Neural progenitor cell (in vitro differentiated cells): ENCODE data around the gene COLEC11. TPM values are rescaled to one million over a fixed set of nuclear protein-coding genes. Genes with fewer than 3 reads are reported as not detected.

Source experiments
- DNase-seq: peaks from one replicate; pipeline ENCODE4 v3.0.0-alpha.2; 2016; ENCODE audit warnings: low spot score
- H2AFZ ChIP-seq: fragments of 200-600 bp; sonication (generic); replicated peaks from 2 replicates; pipeline ENCODE4 v1.6.1; 2016; ENCODE audit warnings: antibody characterized with exemption
- H3F3A ChIP-seq: fragments of 200-600 bp; sonication (generic); 2 replicates; pipeline ENCODE4 v1.6.1; 2016; ENCODE audit warnings: antibody characterized with exemption, low read depth
- H3K27ac ChIP-seq: fragments of 200-600 bp; sonication (generic); 2 replicates; pipeline ENCODE4 v1.5.1; 2016; ENCODE audit warnings: mild to moderate bottlenecking
- H3K27me3 ChIP-seq: fragments of 200-600 bp; sonication (generic); 2 replicates; pipeline ENCODE4 v1.6.1; 2016; ENCODE audit warnings: mild to moderate bottlenecking, moderate library complexity
- H3K36me3 ChIP-seq: fragments of 200-600 bp; sonication (generic); 2 replicates; pipeline ENCODE4 v1.5.1; 2016
- H3K4me1 ChIP-seq: fragments of 200-600 bp; sonication (generic); 2 replicates; pipeline ENCODE4 v1.6.1; 2016; ENCODE audit warnings: mixed run types
- H3K4me2 ChIP-seq: fragments of 200-600 bp; sonication (generic); 2 replicates; pipeline ENCODE4 v1.6.1; 2016
- H3K4me3 ChIP-seq: fragments of 200-600 bp; sonication (generic); 2 replicates; pipeline ENCODE4 v1.5.1; 2016
- H3K79me2 ChIP-seq: fragments of 200-600 bp; sonication (generic); 2 replicates; pipeline ENCODE4 v1.6.1; 2016; ENCODE audit warnings: low read depth
- H3K9ac ChIP-seq: fragments of 200-600 bp; sonication (generic); 2 replicates; pipeline ENCODE4 v1.6.1; 2016
- H3K9me3 ChIP-seq: fragments of 200-600 bp; sonication (generic); 2 replicates; pipeline ENCODE4 v1.5.1; 2016; ENCODE audit warnings: low read depth
- H4K20me1 ChIP-seq: fragments of 200-600 bp; sonication (generic); 2 replicates; pipeline ENCODE4 v1.6.1; 2016; ENCODE audit warnings: low read depth
- H3K27ac Mint-ChIP-seq: 3 replicates; pipeline ENCODE4 v1.8.0; 2021; ENCODE audit warnings: mixed read lengths
- H3K27me3 Mint-ChIP-seq: 2 replicates; pipeline ENCODE4 v1.8.0; 2022; ENCODE audit warnings: low read depth, mild to moderate bottlenecking, inconsistent platforms, moderate library complexity, mixed read lengths; ENCODE audit not compliant: insufficient read depth
- H3K36me3 Mint-ChIP-seq: 3 replicates; pipeline ENCODE4 v1.8.0; 2021; ENCODE audit warnings: mixed read lengths
- H3K4me1 Mint-ChIP-seq: 3 replicates; pipeline ENCODE4 v1.8.0; 2021; ENCODE audit warnings: mixed read lengths
- H3K4me3 Mint-ChIP-seq: 3 replicates; pipeline ENCODE4 v1.8.0; 2021; ENCODE audit warnings: mild to moderate bottlenecking, moderate library complexity, mixed read lengths
- H3K9me3 Mint-ChIP-seq: 3 replicates; pipeline ENCODE4 v1.8.0; 2020; ENCODE audit warnings: mixed read lengths
- CTCF ChIP-seq: fragments of 200-600 bp; sonication (generic); IDR thresholded peaks from 2 replicates; pipeline ENCODE4 v1.5.1; 2017; ENCODE audit warnings: antibody characterized with exemption, mild to moderate bottlenecking
- EZH2 ChIP-seq: fragments of 200-600 bp; sonication (generic); IDR thresholded peaks from 2 replicates; pipeline ENCODE4 v1.6.1; 2017; ENCODE audit warnings: antibody characterized with exemption, mild to moderate bottlenecking, moderate library complexity
- EZH2phosphoT487 ChIP-seq: fragments of 200-600 bp; sonication (generic); IDR thresholded peaks from 2 replicates; pipeline ENCODE4 v1.6.1; 2017; ENCODE audit warnings: antibody characterized with exemption
- total RNA-seq: library from RNA; depleted of rRNA; stranded (reverse); fragments of >200 nt; gene quantifications from 2 replicates; pipeline ENCODE4 v1.2.3, GENCODE V29; 2015; ENCODE audit warnings: low replicate concordance

Gene COLEC11
- total RNA-seq, result not detected in 2 replicates

- no peaks in the 10 kb centered on the region for H3F3A ChIP-seq
- TF ChIP-seq EZH2phosphoT487, result no peak
- peak; percentile 18 for TF ChIP-seq CTCF
- peaks cover 6% of the 10 kb centered on the region for H3K27me3 Mint-ChIP-seq
- H3K4me1 ChIP-seq, result no peaks in the 10 kb centered on the region
- H4K20me1 ChIP-seq, result no peaks in the 10 kb centered on the region
- peak within 1 kb of the TSS; percentile 70 for H3K27ac Mint-ChIP-seq
- H3K27ac ChIP-seq, result no peak within 1 kb of the TSS
- peak; percentile 70 for DNase-seq
- H3K36me3 Mint-ChIP-seq, result peaks cover 6% of the 10 kb centered on the region
- H3K4me1 Mint-ChIP-seq, result peaks cover 20% of the 10 kb centered on the region
- H3K79me2 ChIP-seq, result no peaks in the 10 kb centered on the region
- no peak within 1 kb of the TSS for H3K4me3 Mint-ChIP-seq
- no peak within 1 kb of the TSS for H3K4me2 ChIP-seq
- H3K27me3 ChIP-seq, result peaks cover 14% of the 10 kb centered on the region
- no peak within 1 kb of the TSS for H3K4me3 ChIP-seq
- no peak within 1 kb of the TSS for H3K9ac ChIP-seq
- H3K9me3 ChIP-seq, result no peaks in the 10 kb centered on the region
- H3K9me3 Mint-ChIP-seq, result peaks cover 10% of the 10 kb centered on the region
- no peaks in the 10 kb centered on the region for H3K36me3 ChIP-seq
- H2AFZ ChIP-seq, result no peak within 1 kb of the TSS
These were observed at the start of gene COLEC11 for GRCh38 chr2:3594493-3595281. Gene COLEC11, plus strand, starts transcription at chr2:3595112. Its CDS starts 9,229 bp downstream, at chr2:3604341.

GRCh38 chr2:3545788-3546478 lies 49.0 kb upstream of the COLEC11 start:
- Histone ChIP-seq H3K9ac (no peak overlapping the region), H3K4me3 (no peak overlapping the region), H3K27me3 (no peaks in the 10 kb centered on the region), H3K79me2 (peaks cover 13% of the 10 kb centered on the region), H3F3A (no peaks in the 10 kb centered on the region), H3K27ac (no peak overlapping the region), H3K9me3 (no peaks in the 10 kb centered on the region), H2AFZ (no peak overlapping the region), H3K4me1 (no peaks in the 10 kb centered on the region), H4K20me1 (no peaks in the 10 kb centered on the region), H3K36me3 (peaks cover 22% of the 10 kb centered on the region), H3K4me2 (no peak overlapping the region)
- TF ChIP-seq CTCF (no peak), EZH2 (no peak), EZH2phosphoT487 (no peak)
- Mint-ChIP-seq H3K4me3 (no peak overlapping the region), H3K9me3 (no peaks in the 10 kb centered on the region), H3K27ac (no peak overlapping the region), H3K4me1 (no peaks in the 10 kb centered on the region), H3K36me3 (peaks cover 42% of the 10 kb centered on the region), H3K27me3 (no peaks in the 10 kb centered on the region)
- no peak for DNase-seq

- no peak overlapping the region for H3K27ac ChIP-seq
- Mint-ChIP-seq H3K27me3 (no peaks in the 10 kb centered on the region), H3K36me3 (peaks cover 45% of the 10 kb centered on the region), H3K27ac (no peak overlapping the region), H3K9me3 (no peaks in the 10 kb centered on the region), H3K4me1 (no peaks in the 10 kb centered on the region), H3K4me3 (no peak overlapping the region)
- H3K9ac ChIP-seq, result no peak overlapping the region
- H3K9me3 ChIP-seq, result no peaks in the 10 kb centered on the region
- peaks cover 22% of the 10 kb centered on the region for H3K36me3 ChIP-seq
- no peaks in the 10 kb centered on the region for H3F3A ChIP-seq
- no peak overlapping the region for H3K4me2 ChIP-seq
- H3K79me2 ChIP-seq, result peaks cover 3% of the 10 kb centered on the region
- TF ChIP-seq EZH2, result no peak
- TF ChIP-seq CTCF, result no peak
- TF ChIP-seq EZH2phosphoT487, result no peak
- H2AFZ ChIP-seq, result no peak overlapping the region
- H4K20me1 ChIP-seq, result no peaks in the 10 kb centered on the region
- no peaks in the 10 kb centered on the region for H3K27me3 ChIP-seq
- H3K4me1 ChIP-seq, result no peaks in the 10 kb centered on the region
- DNase-seq, result no peak
- H3K4me3 ChIP-seq, result no peak overlapping the region
These were observed 47.0 kb upstream of the COLEC11 start for GRCh38 chr2:3547915-3548314.
